ENCODE data around the gene PEX3. TPM values are rescaled to one million over a fixed set of nuclear protein-coding genes. Genes with fewer than 3 reads are reported as not detected.

Gene PEX3
- 10 to 100 TPM; 11.8 to 21.2 (median 17.1) TPM for total RNA-seq
- polyA plus RNA-seq: 10 to 100 TPM in 2 of 3 donors, 1 to 10 TPM in 1; 9.0 to 10.9 (median 10.0) TPM
- long read RNA-seq, donor 1, transcript PEX3-201 (12 exons, 1,969 nt): major isoform, 10 of 11 reads
- long read RNA-seq, donor 1, partial matches to known transcripts: 0 of 11 reads
- long read RNA-seq, donor 1, other reads (novel, unspliced or antisense): 0 of 11 reads
- long read RNA-seq, donor 2, partial matches to known transcripts: 0 of 3 reads
- long read RNA-seq, donor 2, other reads (novel, unspliced or antisense): 0 of 3 reads

DNA sequence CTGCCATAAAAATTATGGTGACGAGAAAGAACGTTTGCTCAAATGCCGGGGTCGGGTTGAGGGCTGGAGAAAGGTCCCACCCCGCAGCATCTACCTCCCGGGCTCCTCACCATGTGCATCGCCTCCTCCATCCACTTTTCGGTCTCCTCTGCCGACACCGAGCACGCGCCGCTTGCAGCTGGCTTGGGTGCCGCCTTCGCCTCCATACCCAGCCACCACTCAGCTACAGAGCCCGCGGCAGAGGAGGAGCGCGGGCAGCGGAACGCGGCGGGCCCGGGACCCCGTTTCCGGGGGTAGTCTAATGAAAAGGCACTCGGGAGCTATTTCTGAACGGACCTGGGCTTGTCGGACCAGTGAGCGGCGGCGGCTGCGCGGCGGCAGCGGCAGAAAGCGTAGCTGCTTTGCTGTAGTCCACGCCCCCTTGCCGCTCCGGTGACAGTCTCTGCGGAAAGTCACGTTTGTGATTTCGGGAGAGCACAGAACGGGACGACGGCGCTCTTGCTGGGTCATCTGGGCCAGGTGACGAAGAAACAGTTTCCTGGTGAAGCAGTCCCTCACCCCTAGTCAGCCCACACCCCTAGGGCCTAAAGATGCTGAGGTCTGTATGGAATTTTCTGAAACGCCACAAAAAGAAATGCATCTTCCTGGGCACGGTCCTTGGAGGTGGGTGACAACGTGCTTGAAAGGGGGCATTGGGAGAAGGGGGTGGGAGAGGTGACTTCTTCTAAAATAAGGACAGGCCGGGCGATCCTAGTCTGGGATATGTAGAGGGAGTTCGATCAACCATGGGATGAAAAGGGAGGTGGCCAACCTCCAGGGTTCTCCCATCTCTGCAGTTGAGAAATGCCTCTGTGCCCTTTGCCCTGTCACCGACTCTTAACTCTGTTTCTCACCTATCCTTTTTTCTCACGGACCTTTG, at the start of gene PEX3, which contains the start of gene ADAT2:
PEX3 (plus strand) TSS at position 353 of the 919 bp plus-strand sequence; CDS start at position 591, 238 bp downstream.
ADAT2 (minus strand) TSS at position 243 of the 919 bp plus-strand sequence; CDS start at position 206, 37 bp downstream.
- DNase-seq: peak; percentile 99
- peak in 2 of 3 donors; percentile 24 to 58 for TF ChIP-seq POLR2A (IDR thresholded peaks at IDR 0.05)
- TF ChIP-seq, protein P1, sequence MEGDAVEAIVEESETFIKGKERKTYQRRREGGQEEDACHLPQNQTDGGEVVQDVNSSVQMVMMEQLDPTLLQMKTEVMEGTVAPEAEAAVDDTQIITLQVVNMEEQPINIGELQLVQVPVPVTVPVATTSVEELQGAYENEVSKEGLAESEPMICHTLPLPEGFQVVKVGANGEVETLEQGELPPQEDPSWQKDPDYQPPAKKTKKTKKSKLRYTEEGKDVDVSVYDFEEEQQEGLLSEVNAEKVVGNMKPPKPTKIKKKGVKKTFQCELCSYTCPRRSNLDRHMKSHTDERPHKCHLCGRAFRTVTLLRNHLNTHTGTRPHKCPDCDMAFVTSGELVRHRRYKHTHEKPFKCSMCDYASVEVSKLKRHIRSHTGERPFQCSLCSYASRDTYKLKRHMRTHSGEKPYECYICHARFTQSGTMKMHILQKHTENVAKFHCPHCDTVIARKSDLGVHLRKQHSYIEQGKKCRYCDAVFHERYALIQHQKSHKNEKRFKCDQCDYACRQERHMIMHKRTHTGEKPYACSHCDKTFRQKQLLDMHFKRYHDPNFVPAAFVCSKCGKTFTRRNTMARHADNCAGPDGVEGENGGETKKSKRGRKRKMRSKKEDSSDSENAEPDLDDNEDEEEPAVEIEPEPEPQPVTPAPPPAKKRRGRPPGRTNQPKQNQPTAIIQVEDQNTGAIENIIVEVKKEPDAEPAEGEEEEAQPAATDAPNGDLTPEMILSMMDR (IDR thresholded peaks at IDR 0.05 in 8 of 11, conservative IDR thresholded peaks at IDR 0.05 in 3 of 11): peak in 2 of 11 experiments; percentile 5 to 22
- TF ChIP-seq POLR2AphosphoS5 (IDR thresholded peaks at IDR 0.05): peak; percentile 91 to 96 (median 95)
- Histone ChIP-seq H3K4me1 (peaks cover 18 to 55% (median 31%) of the 10 kb centered on the region in 6 donors), H3K36me3 (peaks cover 0 to 15% (median 2%) of the 10 kb centered on the region in 6 donors), H3K4me3 (peak within 1 kb of the TSS; percentile 62 to 83 (median 72)), H3K9me3 (no peaks in the 10 kb centered on the region), H3K27ac (peak within 1 kb of the TSS; percentile 76 to 88 (median 80)), H3K27me3 (replicated peaks in 1 of 7) (no peaks in the 10 kb centered on the region)
- WGBS, 5 donors: 0 to 1% (median 0%) methylated on average over 41 to 56 of the region's 56 CpGs
- intact Hi-C loops (cut with DNase I; ENCODE audit: low total_unique reads): no loop called here

DNA sequence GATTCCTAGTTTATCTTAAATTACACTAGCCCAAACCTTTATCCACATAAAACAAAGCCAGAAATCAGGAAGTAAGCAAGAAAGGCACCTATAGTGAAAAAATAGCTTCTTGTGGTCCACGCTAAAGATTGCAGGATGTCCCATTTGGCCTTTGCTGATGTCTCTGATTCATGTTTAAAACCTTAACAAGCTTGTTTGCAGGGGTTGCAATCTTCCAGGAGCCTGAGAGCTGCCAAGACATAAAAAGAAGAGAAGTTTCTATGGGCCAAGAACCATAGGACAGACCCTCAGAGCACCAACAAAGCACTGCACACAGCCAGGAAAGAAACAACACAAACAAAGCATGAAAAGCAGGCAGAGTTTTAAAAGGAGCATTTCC, 49.5 kb upstream of the PEX3 start:
- H3K4me1 ChIP-seq: peaks cover 5 to 26% (median 12%) of the 10 kb centered on the region in 6 donors
- TF ChIP-seq POLR2A (IDR thresholded peaks at IDR 0.05) (no peak), POLR2AphosphoS5 (IDR thresholded peaks at IDR 0.05) (no peak)
- TF ChIP-seq, protein P1 (IDR thresholded peaks at IDR 0.05 in 8 of 11, conservative IDR thresholded peaks at IDR 0.05 in 3 of 11): no peak
- WGBS, 5 donors: 36 to 46% (median 41%) methylated on average over 1 of the region's 1 CpG
- DNase-seq: no peak
- H3K27me3 ChIP-seq (replicated peaks in 1 of 7): no peaks in the 10 kb centered on the region
- no peaks in the 10 kb centered on the region for H3K9me3 ChIP-seq
- H3K4me3 ChIP-seq: no peak overlapping the region
- peak overlapping the region in 1 of 8 donors; percentile 14 for H3K27ac ChIP-seq
- H3K36me3 ChIP-seq: no peaks in the 10 kb centered on the region
- intact Hi-C loops (cut with DNase I; ENCODE audit: low total_unique reads): no loop called here

DNA sequence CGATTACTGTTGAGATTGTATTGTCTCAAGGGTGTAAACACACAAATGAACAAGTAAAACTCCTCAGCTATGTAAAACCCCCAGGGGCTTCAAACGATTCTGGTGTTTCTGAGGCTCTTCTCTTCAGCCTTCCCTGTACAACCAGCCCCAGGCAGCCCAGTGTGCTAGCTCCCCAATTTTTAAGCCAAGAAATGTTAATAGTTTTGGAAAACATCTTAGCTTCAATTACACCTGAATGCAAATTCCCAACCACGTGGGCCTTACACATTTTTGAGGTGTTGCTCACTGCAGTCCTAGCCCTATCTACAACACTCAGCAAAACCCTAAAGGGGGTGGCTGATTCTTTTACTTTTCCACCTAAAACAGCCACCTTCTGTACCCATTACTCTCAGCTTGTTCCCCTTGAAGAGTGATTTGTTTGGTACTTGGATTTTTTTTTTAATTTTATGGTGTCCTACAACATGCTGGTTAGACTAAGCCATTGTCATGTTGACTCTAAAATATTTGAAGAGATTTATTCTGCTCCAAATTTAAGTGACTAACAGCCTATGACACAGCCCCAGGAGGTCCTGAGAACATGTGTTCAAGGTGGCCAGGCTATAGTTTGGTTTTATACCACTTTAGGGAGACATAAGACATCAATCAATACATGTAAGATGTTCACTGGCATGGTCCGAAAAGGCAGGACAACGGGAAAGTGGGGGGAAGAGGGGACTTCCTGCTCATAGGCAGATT, 48.8 kb upstream of the PEX3 start:
- no peak overlapping the region for H3K27ac ChIP-seq
- TF ChIP-seq POLR2A (IDR thresholded peaks at IDR 0.05) (no peak), POLR2AphosphoS5 (IDR thresholded peaks at IDR 0.05) (no peak)
- TF ChIP-seq, protein P1 (IDR thresholded peaks at IDR 0.05 in 8 of 11, conservative IDR thresholded peaks at IDR 0.05 in 3 of 11): no peak
- no peaks in the 10 kb centered on the region for H3K36me3 ChIP-seq
- H3K9me3 ChIP-seq: no peaks in the 10 kb centered on the region
- intact Hi-C loops (cut with DNase I; ENCODE audit: low total_unique reads): no loop called here
- H3K4me3 ChIP-seq: no peak overlapping the region
- peaks cover 5 to 21% (median 12%) of the 10 kb centered on the region in 6 donors for H3K4me1 ChIP-seq
- H3K27me3 ChIP-seq (replicated peaks in 1 of 7): no peaks in the 10 kb centered on the region
- 82 to 89% (median 86%) methylated on average over 5 of the region's 5 CpGs for WGBS, 5 donors
- no peak for DNase-seq
